ENCODE measurements around the gene RHBDL3. TPM values are rescaled to one million over a fixed set of nuclear protein-coding genes. Genes with fewer than 3 reads are reported as not detected.

RHBDL3 gene
- total and polyA plus RNA-seq, 2 donors (not counting 3 experiments of a cell fraction or from before 2014, with no cell fraction given): 0.11 to 0.20 TPM

DNA sequence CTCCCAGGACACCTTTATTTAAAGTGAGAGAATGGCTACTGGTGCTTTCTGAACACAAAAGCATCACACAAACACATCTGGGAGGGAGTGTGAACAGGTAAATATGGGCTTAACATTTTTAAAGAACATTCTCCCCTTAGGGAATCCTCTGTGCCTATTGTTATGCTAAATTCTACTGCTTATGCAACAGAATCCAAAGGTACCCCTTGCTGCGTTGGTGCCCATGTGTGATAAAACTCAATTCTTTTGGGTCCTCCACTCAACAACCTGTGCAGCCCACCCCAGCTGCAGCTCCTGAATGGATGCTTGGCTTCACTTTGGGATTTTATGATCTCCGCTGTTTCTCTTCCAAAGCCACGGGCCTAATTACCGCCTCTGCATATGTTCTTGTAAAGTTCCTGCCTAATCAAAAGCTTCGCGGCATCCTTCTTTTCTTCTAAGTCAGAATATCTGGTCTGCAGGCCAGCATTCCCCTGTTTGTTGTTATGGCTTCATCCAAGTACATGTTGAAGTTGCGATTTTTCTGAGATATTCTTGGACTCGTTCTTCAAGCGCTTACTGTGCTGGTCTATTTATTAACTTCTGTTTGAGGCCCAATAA, 23.9 kb downstream of the RHBDL3 start:
- intact Hi-C loops (cut with micrococcal nuclease): no loop called here
- H2AFZ ChIP-seq (ENCODE audit: low read depth, low read length): no peak overlapping the region
- no TSS peak for BruUV-seq (replicated peaks)
- POLR2A ChIA-PET: no interaction called here
- no peak overlapping the region for H3K27ac ChIP-seq (ENCODE audit: insufficient read depth, low read depth, low read length)
- H3K36me3 ChIP-seq (ENCODE audit: control insufficient read depth in 2 of 2, extremely low read depth in 1 of 2, insufficient read depth in 2 of 2, low read length in 2 of 2): no peaks in the 10 kb centered on the region
- H4K20me1 ChIP-seq (replicated peaks; ENCODE audit: control insufficient read depth, extremely low read depth, insufficient read depth, low read length): no peaks in the 10 kb centered on the region
- CTCF ChIA-PET: interaction anchor here (1.3 kb wide), 1 partner anchor 37 kb away, joined by 5 read pairs; no protein-coding TSS in a partner anchor
- no peak for DNase-seq (ENCODE audit: low read depth, low spot score)
- no peaks in the 10 kb centered on the region for H3K9me1 ChIP-seq (replicated peaks; ENCODE audit: control insufficient read depth, extremely low read depth, insufficient read depth, low read length)
- H3K9me3 ChIP-seq (replicated peaks; ENCODE audit: control insufficient read depth, insufficient read depth, low read length): no peaks in the 10 kb centered on the region
- no peak overlapping the region for H3K4me3 ChIP-seq (replicated peaks in 1 of 3; ENCODE audit: insufficient read depth in 1 of 3, low read depth in 1 of 3, low read length in 3 of 3)
- no peak overlapping the region for H3K9ac ChIP-seq (replicated peaks; ENCODE audit: extremely low read depth, insufficient read depth, low read length)
- no peak overlapping the region for H3K4me2 ChIP-seq (ENCODE audit: insufficient read depth, low read length)
- dilution Hi-C loops (cut with MboI; ENCODE audit: extremely low pct_ligation_motif_present, low sequenced_read_pairs): no loop called here
- H3K79me2 ChIP-seq (ENCODE audit: control insufficient read depth, insufficient read depth, low read length): no peaks in the 10 kb centered on the region
- H3K4me1 ChIP-seq (ENCODE audit: control insufficient read depth, extremely low read depth, insufficient read depth, low read length): peaks cover 9% of the 10 kb centered on the region
- TF ChIP-seq GATA2 (IDR thresholded peaks at IDR 0.05; ENCODE audit: insufficient read depth, insufficient read length, low read depth, low read length): no peak
- no peaks in the 10 kb centered on the region for H3K27me3 ChIP-seq (ENCODE audit: control insufficient read depth in 2 of 2, insufficient read depth in 2 of 2, low read length in 2 of 2)
- no peak for FAIRE-seq

DNA sequence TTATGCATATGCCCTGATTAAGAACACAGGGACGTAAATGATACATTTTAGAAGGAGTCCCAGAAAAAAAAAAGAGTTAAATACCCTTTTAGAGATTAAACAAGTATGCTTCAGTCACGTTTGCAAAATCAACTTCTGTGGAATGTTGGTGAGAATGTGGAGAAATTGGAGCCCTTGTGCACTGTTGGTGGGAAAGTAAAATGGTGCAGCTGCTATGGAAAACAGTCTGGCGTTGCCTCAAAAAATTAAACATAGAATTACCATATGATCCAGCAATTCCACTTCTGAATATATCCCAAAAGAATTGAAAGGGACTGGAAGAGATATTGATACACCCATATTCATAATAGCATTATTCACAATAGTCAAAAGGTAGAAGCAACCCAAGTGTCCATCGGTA, 26.5 kb downstream of the RHBDL3 start:
- Histone ChIP-seq H2AFZ (ENCODE audit: low read depth, low read length) (no peak overlapping the region), H3K27ac (ENCODE audit: insufficient read depth, low read depth, low read length) (no peak overlapping the region), H4K20me1 (replicated peaks; ENCODE audit: control insufficient read depth, extremely low read depth, insufficient read depth, low read length) (no peaks in the 10 kb centered on the region), H3K4me2 (ENCODE audit: insufficient read depth, low read length) (no peak overlapping the region), H3K9me3 (replicated peaks; ENCODE audit: control insufficient read depth, insufficient read depth, low read length) (no peaks in the 10 kb centered on the region), H3K4me3 (replicated peaks in 1 of 3; ENCODE audit: insufficient read depth in 1 of 3, low read depth in 1 of 3, low read length in 3 of 3) (no peak overlapping the region), H3K9me1 (replicated peaks; ENCODE audit: control insufficient read depth, extremely low read depth, insufficient read depth, low read length) (no peaks in the 10 kb centered on the region), H3K27me3 (ENCODE audit: control insufficient read depth in 2 of 2, insufficient read depth in 2 of 2, low read length in 2 of 2) (no peaks in the 10 kb centered on the region), H3K4me1 (ENCODE audit: control insufficient read depth, extremely low read depth, insufficient read depth, low read length) (peaks cover 9% of the 10 kb centered on the region), H3K79me2 (ENCODE audit: control insufficient read depth, insufficient read depth, low read length) (no peaks in the 10 kb centered on the region), H3K36me3 (ENCODE audit: control insufficient read depth in 2 of 2, extremely low read depth in 1 of 2, insufficient read depth in 2 of 2, low read length in 2 of 2) (no peaks in the 10 kb centered on the region), H3K9ac (replicated peaks; ENCODE audit: extremely low read depth, insufficient read depth, low read length) (no peak overlapping the region)
- ChIA-PET POLR2A (no interaction called here), CTCF (interaction anchor here (0.6 kb wide), 1 partner anchor 114 kb away, joined by 3 read pairs; no protein-coding TSS in a partner anchor)
- no TSS peak for BruUV-seq (replicated peaks)
- DNase-seq (ENCODE audit: low read depth, low spot score) (no peak), FAIRE-seq (no peak)
- intact Hi-C loops (cut with micrococcal nuclease) (no loop called here), dilution Hi-C loops (cut with MboI; ENCODE audit: extremely low pct_ligation_motif_present, low sequenced_read_pairs) (no loop called here)
- TF ChIP-seq EZH2 (IDR thresholded peaks at IDR 0.05; ENCODE audit: borderline replicate concordance, low read depth, low read length, severe bottlenecking): no peak
- TF ChIP-seq FOS (IDR thresholded peaks at IDR 0.05; ENCODE audit: borderline replicate concordance, insufficient read depth, low read length): no peak
- TF ChIP-seq POLR2A (IDR thresholded peaks at IDR 0.05; ENCODE audit: low read depth, low read length): no peak
- no peak for TF ChIP-seq MYC (IDR thresholded peaks at IDR 0.05; ENCODE audit: low read depth, low read length)
- TF ChIP-seq, protein P1, sequence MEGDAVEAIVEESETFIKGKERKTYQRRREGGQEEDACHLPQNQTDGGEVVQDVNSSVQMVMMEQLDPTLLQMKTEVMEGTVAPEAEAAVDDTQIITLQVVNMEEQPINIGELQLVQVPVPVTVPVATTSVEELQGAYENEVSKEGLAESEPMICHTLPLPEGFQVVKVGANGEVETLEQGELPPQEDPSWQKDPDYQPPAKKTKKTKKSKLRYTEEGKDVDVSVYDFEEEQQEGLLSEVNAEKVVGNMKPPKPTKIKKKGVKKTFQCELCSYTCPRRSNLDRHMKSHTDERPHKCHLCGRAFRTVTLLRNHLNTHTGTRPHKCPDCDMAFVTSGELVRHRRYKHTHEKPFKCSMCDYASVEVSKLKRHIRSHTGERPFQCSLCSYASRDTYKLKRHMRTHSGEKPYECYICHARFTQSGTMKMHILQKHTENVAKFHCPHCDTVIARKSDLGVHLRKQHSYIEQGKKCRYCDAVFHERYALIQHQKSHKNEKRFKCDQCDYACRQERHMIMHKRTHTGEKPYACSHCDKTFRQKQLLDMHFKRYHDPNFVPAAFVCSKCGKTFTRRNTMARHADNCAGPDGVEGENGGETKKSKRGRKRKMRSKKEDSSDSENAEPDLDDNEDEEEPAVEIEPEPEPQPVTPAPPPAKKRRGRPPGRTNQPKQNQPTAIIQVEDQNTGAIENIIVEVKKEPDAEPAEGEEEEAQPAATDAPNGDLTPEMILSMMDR (IDR thresholded peaks at IDR 0.05; ENCODE audit: extremely low read depth in 1 of 2, insufficient read depth in 1 of 2, low read depth in 1 of 2, low read length in 2 of 2): no peak
- TF ChIP-seq POLR2AphosphoS5 (IDR thresholded peaks at IDR 0.05; ENCODE audit: insufficient read depth, low read depth, low read length): no peak
- no peak for TF ChIP-seq JUN (IDR thresholded peaks at IDR 0.05; ENCODE audit: borderline replicate concordance, insufficient read depth, insufficient read length, low read depth)
- TF ChIP-seq GATA2 (IDR thresholded peaks at IDR 0.05; ENCODE audit: insufficient read depth, insufficient read length, low read depth, low read length): no peak
- TF ChIP-seq, protein P2, sequence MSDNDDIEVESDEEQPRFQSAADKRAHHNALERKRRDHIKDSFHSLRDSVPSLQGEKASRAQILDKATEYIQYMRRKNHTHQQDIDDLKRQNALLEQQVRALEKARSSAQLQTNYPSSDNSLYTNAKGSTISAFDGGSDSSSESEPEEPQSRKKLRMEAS (IDR thresholded peaks at IDR 0.05; ENCODE audit: insufficient read depth, insufficient read length): no peak

All from endothelial cell of umbilical vein (primary cell).